Stimulated activated CD8-positive, alpha-beta memory T cell treated with anti-CD3 and anti-CD28 coated beads, Interleukin-7, amount 100 ng/mL, for 4 hours (primary cell): ENCODE measurements around the gene PSMD2.

Experiments used
- DNase-seq, 2 donors: peaks; one replicate each; pipeline ENCODE4 v3.0.0-alpha.2; 2020; ENCODE audit warnings: low read depth in 2 of 2

Gene PSMD2

GRCh38 chr3:184316792-184317191, 17.8 kb downstream of the PSMD2 start:
- DNase-seq, result no peak

GRCh38 chr3:184317201-184317600, 18.2 kb downstream of the PSMD2 start:
- no peak for DNase-seq

- peak; percentile 38 to 47 for DNase-seq
These were observed 21.0 kb downstream of the PSMD2 start for GRCh38 chr3:184320104-184320445.

GRCh38 chr3:184321666-184322065, 22.6 kb downstream of the PSMD2 start:
- DNase-seq, result no peak

- no peak for DNase-seq
These were observed 23.9 kb downstream of the PSMD2 start for GRCh38 chr3:184322731-184323487.

GRCh38 chr3:184323696-184324095, 24.7 kb downstream of the PSMD2 start:
- DNase-seq, result no peak

- no peak for DNase-seq
These were observed 26.2 kb downstream of the PSMD2 start for GRCh38 chr3:184325269-184325668.

- DNase-seq, result peak in 1 of 2 donors; percentile 34
These were observed 26.8 kb downstream of the PSMD2 start for GRCh38 chr3:184325715-184326369.

- DNase-seq, result no peak
These were observed 28.1 kb downstream of the PSMD2 start for GRCh38 chr3:184327171-184327570.

- DNase-seq, result no peak
These were observed 29.5 kb downstream of the PSMD2 start for GRCh38 chr3:184328516-184328915.

- no peak for DNase-seq
These were observed 33.5 kb downstream of the PSMD2 start for GRCh38 chr3:184332370-184333090.

- DNase-seq, result no peak
These were observed 34.1 kb downstream of the PSMD2 start for GRCh38 chr3:184333190-184333589.

- no peak for DNase-seq
These were observed 34.7 kb downstream of the PSMD2 start for GRCh38 chr3:184333700-184334099.

- peak in 1 of 2 donors; percentile 30 for DNase-seq
These were observed 35.6 kb downstream of the PSMD2 start for GRCh38 chr3:184334470-184335158.

- no peak for DNase-seq
These were observed 36.2 kb downstream of the PSMD2 start for GRCh38 chr3:184335291-184335660.

- DNase-seq, result peak; percentile 70 to 77
These were observed 36.9 kb downstream of the PSMD2 start for GRCh38 chr3:184335661-184336546.

GRCh38 chr3:184336547-184337398, 37.7 kb downstream of the PSMD2 start:
- DNase-seq, result no peak

- DNase-seq, result no peak
These were observed 38.3 kb downstream of the PSMD2 start, which contains the start of gene FAM131A for GRCh38 chr3:184337399-184337714. Gene FAM131A, plus strand, starts transcription at chr3:184337600. Its CDS starts 31 bp downstream, at chr3:184337631.

GRCh38 chr3:184337981-184338380, 38.9 kb downstream of the PSMD2 start:
- no peak for DNase-seq

- DNase-seq, result no peak
These were observed 39.5 kb downstream of the PSMD2 start for GRCh38 chr3:184338511-184338945.
